Fibroblast of lung (primary cell): ENCODE measurements around the gene TNS3.

ENCODE experiments used
- CTCF ChIP-seq, 2 donors: IDR thresholded peaks in 1 of 2; conservative IDR thresholded peaks in 1 of 2; 1 replicate in 1 of 2; 2 replicates in 1 of 2; pipeline ENCODE4 v1.5.1; 2011 to 2012; ENCODE audit warnings: low read length in 2 of 2, control low read depth in 1 of 2, inconsistent platforms in 1 of 2, low read depth in 1 of 2, mild to moderate bottlenecking in 1 of 2
- EZH2 ChIP-seq: IDR thresholded peaks from 2 replicates; pipeline ENCODE4 v1.5.1; 2012; ENCODE audit warnings: low read length, control low read depth, mild to moderate bottlenecking; ENCODE audit errors: missing control alignments

- no peak for TF ChIP-seq EZH2
- TF ChIP-seq CTCF (conservative IDR thresholded peaks at IDR 0.05 in 1 of 2, IDR thresholded peaks at IDR 0.05 in 1 of 2; ENCODE audit: low read depth in 1 of 2, low read length in 2 of 2) = no peak
These were observed 322.2 kb downstream of the TNS3 start for GRCh38 chr7:47259682-47260081.
